G401 (cell line): ENCODE data around the gene MTFR1L. TPM values are rescaled to one million over a fixed set of nuclear protein-coding genes. Genes with fewer than 3 reads are reported as not detected.

Source experiments
- DNase-seq: peaks from one replicate; pipeline ENCODE4 v3.0.0-alpha.2; 2015; ENCODE audit warnings: low spot score
- in situ Hi-C: cut with HindIII; loops from 2 replicates; pipeline ENCODE4 v1.10.0; 2016; ENCODE audit warnings: low sequenced_read_pairs, mixed read lengths
- total RNA-seq: library from RNA; depleted of rRNA; stranded (reverse); fragments of >200 nt; shearing (Covaris generic); gene quantifications from 2 replicates; pipeline ENCODE4 v1.2.3, GENCODE V29; 2014

MTFR1L gene
- total RNA-seq, 1 experiment from 2014 or later, result 32.6 TPM

DNA sequence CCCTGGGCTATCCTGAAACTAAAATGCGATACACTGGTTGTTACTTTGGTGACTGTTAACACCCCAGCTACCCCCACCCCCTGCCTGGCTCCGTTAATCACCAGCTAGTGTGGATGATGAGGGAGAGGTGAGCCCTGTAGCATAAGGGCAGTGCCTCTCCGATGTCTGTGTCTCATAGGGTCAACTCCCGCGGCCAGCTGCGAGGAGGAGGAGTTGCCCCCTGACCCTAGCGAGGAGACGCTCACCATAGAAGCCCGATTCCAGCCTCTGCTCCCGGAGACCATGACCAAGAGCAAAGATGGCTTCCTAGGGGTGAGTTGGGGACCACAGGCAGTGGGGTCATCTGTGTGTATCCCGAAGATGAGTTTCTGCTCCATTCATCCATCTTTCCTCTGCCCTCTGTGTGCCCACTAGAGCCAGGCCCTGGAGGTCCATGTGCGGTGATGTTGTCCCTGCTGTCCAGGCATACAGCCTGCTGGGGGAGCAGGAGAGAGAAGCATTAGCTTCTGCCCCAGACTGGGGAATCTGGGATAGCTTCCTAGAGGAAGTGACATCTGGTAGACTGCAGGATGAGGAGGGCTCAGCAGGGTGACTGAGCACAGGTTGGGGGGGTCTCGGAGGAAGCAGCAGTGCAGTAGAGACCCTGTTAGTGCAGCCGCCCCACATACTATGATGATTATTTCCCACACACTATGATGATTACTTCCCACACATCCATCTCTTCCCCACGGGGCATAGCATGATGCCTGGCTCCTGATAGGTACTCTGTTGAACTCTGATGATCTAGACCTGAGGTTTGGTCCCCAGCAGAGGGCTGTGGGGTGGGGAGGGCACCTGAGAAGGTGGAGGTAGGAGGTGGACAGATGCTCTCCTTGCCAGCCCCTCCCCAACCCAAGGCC is 14.5 kb upstream of the MTFR1L start:
- DNase-seq, result no peak
- in situ Hi-C loops, result no loop called here

- in situ Hi-C loops, result no loop called here
- peak; percentile 79 for DNase-seq
Observed at GRCh38 chr1:25805863-25806225, 13.9 kb upstream of the MTFR1L start.

DNA sequence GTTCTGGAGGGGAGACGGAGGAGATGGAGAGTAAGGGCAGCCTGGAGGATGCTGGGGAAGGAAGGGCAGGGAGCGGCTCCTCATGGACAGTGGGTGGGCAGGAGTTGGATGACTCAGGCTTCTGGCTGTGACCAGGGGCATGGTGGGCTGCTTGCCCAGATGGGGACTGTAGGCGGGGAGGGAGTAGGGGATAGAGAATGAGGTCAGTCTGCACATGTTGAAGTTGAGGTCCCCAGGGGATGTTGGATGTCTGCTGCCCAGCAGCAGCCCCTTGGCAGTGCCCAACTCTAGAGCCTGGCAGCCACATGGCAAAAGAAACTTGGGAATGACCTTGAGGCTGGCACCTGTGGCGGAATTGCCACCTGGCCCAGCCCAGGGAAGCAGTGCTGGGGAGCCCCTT is 13.3 kb upstream of the MTFR1L start:
- no peak for DNase-seq
- in situ Hi-C loops, result no loop called here

GRCh38 chr1:25807480-25808390 is 12.0 kb upstream of the MTFR1L start:
- in situ Hi-C loops, result no loop called here
- DNase-seq, result peak; percentile 33

DNA sequence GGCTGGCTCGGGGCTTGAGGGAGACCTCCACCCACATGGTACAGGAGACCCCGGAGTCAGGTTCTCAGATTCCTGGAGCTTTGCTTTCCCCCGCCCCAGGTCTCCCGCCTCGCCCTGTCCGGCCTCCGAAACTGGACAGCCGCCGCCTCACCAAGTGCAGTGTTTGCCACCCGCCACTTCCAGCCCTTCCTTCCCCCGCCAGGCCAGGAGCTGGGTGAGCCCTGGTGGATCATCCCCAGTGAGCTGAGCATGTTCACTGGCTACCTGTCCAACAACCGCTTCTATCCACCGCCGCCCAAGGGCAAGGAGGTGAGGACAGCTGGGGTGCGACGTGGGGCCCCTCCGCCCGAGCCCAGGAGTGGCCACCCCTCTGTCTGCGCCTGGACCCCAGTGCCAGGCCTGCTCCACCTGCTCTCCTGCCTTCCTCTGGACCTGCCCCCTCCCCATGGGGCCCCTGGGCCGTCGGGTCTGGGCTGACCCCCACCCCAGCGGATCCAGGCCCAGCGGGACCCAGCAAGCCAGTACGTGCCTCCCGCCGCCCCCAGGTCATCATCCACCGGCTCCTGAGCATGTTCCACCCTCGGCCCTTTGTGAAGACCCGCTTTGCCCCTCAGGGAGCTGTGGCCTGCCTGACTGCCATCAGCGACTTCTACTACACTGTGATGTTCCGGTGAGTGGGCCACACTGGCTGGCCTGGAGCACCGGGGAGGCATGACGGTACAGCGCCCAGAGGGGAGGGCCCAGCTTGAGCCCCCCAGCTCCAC is 11.1 kb upstream of the MTFR1L start:
- DNase-seq, result no peak
- in situ Hi-C loops, result no loop called here

DNA sequence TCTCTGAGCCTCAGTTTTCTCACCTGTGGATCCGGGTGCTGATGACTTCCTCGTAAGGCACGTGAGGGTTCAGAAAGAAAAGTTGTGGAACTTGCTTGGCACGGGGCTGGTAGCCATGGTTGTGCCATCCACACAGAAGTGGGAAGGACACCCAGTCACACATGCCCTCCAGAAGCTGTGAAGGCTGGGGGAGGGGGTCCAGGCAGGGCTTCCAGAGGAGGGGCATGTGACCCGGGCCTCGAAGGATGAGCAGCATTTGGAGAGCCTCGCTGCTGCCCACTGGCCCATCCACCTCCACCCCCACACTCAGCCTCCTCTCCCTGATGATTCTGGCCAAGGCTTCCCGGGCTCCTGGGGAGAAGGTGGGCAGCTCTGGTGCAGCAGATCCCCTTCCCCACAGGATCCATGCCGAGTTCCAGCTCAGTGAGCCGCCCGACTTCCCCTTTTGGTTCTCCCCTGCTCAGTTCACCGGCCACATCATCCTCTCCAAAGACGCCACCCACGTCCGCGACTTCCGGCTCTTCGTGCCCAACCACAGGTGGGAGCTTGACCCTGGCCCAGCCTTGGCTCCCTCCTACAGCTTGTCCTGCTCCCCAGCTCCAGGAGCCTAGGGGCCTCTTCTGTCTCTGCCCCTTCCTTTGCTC is 10.3 kb upstream of the MTFR1L start:
- in situ Hi-C loops, result no loop called here
- DNase-seq, result no peak

GRCh38 chr1:25809929-25810328 is 9.8 kb upstream of the MTFR1L start:
- DNase-seq, result no peak
- in situ Hi-C loops, result no loop called here

DNA sequence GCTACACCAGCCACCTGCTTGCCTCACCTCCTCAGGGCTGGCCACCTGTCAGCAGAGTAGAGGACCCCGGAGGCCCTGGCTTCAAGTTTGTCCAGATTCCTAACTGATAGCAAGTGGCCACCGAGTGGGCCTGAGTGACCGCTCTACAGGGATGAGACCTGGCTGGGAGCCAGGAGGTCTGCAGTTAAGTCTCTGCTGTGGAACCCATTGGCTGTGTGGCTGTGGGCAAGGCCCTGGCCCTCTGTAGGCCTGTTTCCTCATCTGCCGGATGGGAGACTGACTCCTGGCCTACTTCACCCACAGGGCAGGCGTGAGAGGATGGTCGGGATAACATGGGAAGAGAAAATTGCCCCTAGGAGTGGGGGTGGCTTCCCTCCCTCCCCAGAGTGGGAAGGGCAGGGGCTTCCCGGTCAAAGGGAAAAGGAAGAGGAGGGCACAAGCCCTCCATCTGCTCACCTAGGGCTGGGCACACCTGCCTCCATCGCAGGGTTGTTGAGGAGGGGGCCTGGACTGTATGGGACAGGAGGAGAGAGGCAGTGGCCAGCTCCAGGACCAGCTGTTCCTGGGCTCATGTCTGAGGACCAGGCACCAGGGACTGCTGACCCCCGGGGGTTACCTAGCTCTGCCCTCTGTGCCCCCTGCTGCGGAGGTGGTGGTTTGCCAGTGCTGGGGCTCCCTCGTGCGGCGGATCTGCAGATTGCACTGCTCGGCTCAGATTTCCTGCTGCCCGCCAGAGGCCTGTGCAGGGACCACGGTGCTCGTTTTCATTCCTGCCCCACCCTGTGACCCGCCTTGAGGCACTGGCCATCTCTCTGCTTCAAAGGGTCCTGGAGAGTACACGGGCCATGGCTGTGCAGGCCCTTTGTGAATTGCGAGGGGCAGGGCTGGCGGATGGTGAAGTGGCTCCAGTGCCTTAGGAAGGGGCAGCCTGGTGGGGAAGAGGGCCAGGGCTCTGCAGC is 9.1 kb upstream of the MTFR1L start:
- in situ Hi-C loops, result no loop called here
- DNase-seq, result peak; percentile 74

GRCh38 chr1:25811384-25812082 is 8.2 kb upstream of the MTFR1L start:
- in situ Hi-C loops, result no loop called here
- no peak for DNase-seq

- in situ Hi-C loops, result no loop called here
- no peak for DNase-seq
Observed at GRCh38 chr1:25813071-25813733, 6.6 kb upstream of the MTFR1L start.

DNA sequence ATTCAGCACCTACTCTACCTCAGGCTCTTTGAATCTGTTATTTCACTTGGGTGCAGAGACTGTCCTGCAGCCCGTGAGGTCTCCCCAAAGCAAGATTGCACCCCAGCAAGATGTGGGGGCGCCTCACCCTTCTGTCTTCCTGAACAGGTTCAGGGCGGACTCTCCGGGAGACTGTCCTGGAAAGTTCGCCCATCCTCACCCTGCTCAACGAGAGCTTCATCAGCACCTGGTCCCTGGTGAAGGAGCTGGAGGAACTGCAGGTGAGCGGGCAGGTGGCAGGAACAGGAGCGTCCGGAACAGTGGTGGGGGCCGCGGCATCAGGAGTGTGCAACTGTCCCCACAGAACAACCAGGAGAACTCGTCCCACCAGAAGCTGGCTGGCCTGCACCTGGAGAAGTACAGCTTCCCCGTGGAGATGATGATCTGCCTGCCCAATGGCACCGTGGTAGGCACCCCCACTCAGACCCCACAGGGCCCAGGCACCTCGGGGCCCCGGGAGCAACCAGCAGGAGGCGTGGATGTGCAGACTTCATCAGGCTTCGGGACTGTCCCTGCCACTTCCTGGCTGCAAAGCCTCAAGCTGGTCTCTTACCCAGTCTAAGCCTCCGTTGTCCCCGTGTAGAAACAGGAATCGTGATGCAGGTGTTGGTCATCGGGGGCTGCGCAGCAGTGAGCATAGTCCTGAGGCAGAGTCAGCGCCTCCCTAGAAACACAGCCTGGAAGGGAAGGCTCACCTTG is 5.9 kb upstream of the MTFR1L start:
- in situ Hi-C loops, result no loop called here
- no peak for DNase-seq

GRCh38 chr1:25814549-25815087 is 5.1 kb upstream of the MTFR1L start:
- no peak for DNase-seq
- in situ Hi-C loops, result no loop called here

DNA sequence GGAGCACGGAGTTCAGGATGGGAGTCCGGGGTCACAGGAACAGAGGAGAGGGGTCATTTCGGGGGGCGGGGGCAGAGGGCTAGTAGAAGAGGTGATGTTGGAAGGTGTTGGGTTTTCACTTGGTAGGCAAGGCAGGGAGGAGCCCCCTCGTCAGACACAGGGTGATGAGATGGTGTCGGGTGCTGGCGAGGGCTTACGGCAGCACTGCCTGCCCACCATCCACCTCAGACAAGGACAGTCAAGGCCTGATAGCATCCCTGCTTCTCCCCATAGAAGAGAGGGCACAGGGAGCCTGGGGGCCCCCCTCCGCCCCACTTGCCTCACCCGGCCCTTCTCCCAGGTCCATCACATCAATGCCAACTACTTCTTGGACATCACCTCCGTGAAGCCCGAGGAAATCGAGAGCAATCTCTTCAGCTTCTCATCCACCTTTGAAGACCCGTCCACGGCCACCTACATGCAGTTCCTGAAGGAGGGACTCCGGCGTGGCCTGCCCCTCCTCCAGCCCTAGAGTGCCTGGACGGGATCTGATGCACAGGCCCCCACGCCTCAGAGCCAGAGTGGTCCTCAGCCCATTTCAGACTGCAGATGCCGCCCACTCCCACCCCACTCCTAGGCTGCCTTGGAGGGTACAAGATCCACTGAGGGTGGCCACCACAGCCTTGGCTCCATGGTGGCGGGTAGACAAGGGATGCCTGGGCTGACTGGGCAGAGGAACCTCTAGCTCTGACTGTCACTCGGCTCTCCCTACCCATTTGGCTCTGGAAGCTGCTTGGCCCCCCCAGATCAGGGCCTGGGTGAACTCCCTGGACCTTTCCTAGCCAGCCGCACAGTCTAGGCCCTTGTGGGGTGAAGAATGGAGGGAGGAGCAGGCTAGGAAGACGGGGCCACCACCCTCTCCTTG is 4.3 kb upstream of the MTFR1L start:
- no peak for DNase-seq
- in situ Hi-C loops, result no loop called here

DNA sequence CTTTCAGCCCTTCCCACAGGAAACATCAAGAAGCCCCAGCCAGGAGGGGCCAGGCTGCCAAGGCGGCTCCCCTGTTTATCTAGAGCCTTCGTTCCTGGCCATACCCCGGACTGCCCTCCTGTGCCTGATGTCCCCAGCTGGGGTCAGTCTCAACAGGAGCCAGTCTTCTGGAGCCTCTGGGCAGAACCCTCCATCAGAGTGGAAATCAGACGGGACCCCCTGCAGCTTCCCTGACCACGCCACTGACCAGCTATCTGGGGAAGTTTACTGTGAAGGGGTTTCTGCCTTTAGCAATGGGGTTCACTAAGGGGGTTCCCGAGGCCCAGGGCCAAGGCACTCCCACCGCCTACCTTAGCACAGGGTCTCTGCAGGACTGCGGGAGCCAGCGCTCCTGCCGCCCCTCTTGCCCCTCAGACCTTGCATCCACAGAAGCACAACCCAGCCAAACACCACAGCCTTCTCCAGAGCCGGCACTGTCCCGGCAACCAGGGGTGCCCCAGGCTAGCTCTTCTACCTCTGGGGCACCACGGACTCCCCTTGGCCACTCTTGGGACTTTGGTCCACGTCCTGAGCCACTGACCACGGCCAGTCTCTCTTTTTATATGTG is 3.5 kb upstream of the MTFR1L start:
- no peak for DNase-seq
- in situ Hi-C loops, result no loop called here
